EL (cell line): Measurements from ENCODE around the gene LLGL2.
A peak's percentile ranks its signal among the peaks of the same experiment; 100 is the strongest.
"Not testable (repeated sequence)": the region's sequence is repeated elsewhere in the genome, so short reads cannot be mapped to it uniquely, and the experiment has no call there.

Experiments
- DNase-seq: peaks from one replicate; pipeline ENCODE4 v3.0.0-alpha.2; 2016

LLGL2 gene, protein sequence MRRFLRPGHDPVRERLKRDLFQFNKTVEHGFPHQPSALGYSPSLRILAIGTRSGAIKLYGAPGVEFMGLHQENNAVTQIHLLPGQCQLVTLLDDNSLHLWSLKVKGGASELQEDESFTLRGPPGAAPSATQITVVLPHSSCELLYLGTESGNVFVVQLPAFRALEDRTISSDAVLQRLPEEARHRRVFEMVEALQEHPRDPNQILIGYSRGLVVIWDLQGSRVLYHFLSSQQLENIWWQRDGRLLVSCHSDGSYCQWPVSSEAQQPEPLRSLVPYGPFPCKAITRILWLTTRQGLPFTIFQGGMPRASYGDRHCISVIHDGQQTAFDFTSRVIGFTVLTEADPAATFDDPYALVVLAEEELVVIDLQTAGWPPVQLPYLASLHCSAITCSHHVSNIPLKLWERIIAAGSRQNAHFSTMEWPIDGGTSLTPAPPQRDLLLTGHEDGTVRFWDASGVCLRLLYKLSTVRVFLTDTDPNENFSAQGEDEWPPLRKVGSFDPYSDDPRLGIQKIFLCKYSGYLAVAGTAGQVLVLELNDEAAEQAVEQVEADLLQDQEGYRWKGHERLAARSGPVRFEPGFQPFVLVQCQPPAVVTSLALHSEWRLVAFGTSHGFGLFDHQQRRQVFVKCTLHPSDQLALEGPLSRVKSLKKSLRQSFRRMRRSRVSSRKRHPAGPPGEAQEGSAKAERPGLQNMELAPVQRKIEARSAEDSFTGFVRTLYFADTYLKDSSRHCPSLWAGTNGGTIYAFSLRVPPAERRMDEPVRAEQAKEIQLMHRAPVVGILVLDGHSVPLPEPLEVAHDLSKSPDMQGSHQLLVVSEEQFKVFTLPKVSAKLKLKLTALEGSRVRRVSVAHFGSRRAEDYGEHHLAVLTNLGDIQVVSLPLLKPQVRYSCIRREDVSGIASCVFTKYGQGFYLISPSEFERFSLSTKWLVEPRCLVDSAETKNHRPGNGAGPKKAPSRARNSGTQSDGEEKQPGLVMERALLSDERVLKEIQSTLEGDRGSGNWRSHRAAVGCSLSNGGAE

DNA sequence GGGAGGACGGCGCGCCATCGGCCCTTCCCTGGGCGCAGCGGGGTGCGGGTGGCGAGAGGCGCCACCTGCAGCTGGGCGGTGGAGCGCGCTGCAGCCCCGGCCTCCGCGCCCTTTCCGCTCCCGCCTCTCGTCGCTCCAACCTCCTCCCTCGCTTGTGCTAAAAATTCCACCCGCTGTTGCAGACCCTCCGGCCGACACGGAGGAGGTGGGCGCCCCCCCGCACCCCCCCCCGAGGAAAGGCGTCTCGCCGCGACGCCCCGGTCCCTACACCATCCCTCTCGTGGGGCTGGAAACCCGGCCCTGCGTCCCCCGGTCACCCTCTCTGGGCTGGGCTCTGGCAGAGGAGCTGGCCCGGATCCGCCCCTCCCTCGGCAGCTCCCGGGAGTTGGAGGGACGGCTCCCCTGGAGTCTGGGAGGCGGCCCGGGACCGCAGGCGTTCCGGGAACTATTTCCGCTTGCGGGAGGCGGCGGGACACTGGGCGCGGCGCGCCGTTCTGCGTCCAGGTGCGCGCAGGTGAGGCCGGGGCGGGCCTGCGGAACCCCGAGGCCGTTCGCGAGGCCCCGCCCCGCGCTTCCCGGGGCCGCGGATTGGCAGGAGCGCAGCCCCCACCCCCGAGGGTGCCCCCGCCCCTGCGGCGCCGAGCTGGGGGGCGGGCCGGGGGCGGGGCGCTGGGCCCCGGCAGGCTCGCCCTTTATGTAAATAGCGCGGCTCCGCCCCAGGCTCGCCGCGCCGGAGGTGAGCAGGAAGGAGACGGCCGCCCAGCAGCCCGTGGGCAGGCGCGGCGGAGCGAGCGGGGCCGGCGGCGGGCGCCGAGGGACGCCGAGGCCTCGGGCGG is at the start of gene LLGL2:
Gene LLGL2, plus strand, starts transcription at position 728 of the 836 bp plus-strand sequence. CDS start 17,730 bp downstream, outside the sequence.
- DNase-seq = peak; percentile 71

DNA sequence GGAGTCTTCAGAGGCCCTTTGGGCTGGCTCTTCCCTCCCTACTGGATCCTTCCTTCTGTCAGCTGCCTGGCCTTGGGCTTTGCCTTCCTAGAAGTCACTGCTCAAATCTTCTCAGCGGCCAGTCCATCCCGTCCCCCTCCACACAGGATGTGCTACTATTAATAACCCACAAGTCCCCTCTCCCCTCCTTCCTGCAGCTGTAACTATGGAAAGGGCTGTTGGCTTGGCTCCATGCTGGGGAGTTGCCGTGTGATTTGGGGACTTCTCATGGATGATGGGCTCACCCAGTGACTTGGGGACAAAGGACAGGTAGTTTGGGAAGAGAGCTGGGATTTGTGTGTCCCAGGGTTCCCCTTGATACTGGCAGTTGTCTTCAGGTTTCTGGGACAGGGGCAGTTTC is 49.6 kb upstream of the LLGL2 start:
- no peak for DNase-seq

DNA sequence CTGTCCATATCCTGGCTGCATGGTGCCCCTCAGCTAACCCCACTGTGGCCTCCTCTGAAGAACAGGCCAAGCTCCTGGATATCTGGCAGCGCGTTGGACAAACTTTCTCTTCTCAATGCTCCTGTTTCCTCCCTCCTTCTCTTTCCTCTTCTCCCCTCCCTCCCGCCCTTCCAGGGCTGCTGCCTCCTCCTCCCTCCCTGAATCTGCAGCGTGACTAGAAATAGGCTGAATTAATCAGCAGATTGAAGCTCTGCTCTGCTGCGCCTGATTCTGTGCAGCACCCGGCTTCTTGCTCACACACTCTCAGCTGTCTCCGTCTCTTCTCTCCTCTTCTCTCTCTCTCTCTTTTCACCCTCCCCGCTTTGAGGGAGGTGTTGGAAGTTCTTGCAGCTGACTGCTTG is 49.2 kb upstream of the LLGL2 start:
- no peak for DNase-seq

DNA sequence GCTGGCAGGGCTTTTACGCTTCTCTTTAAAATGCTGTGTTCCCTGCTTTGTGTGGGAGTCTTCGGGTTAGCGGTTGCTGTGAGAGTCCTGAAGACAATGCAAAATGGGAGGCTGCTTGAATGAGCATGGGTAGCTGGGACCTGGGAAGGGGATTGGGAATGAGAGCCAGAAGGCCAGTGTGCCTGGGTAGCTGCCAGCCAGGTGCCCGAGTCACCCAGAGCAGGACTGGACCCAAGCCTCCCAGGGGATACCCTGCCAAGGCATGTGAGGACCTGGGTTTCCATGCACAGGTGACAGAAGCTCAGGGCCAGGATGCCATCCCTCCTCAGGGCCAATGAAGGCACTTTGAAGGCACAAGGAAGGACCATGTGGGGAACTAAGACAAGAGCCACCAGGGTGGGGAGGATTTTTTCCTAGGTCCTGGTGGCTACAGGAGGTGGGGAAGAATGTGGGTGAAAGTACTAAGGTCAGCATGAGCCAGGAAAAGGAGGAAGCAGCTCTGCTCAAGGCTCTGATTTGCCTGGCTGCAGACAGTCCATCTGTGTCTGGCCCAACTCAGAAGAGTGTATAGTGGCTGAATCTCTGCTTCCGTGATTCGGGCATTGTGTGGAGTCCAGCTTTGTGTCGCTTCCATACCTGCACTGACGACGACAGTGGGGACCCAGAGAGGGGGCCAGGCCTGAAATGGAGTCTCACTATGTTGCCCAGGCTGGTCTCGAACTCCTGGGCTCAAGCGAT is 48.6 kb upstream of the LLGL2 start:
- no peak for DNase-seq

DNA sequence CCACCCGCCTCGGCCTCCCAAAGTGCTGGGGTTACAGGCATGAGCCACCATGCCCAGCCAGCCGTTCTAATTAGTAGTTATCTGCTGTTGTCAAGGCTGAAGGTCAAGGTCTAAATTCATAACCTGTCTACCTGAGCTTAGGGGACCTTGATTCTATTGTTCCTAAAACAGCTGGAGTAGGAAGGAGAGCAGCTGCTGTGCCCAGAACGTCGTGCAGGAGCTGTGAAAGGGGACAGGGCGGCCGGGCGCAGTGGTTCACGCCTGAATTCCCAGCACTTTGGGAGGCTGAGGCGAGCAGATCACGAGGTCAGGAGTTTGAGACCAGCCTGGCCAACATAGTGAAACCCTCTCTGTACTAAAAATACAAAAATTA is 48.0 kb upstream of the LLGL2 start:
- DNase-seq = not testable (repeated sequence)

DNA sequence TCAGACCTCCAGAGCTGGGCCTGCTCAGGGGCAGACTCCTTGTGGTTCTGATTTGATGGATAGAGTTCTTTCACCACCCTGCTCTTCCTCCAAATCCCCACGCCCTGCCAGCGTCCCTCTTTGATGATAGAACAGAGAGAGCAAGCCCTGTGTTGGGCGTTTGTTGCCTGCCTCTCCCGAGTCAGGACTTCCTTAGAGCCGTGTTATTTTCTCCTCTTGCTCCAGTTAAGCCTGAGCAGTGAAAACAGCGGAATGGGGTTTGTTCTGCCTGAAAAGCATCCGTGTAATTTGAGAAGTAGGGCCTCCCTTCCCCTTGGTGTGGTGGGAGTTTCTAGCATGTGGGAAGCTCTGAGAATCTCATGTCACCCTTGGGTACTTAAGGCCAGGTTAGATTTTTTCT is 47.0 kb upstream of the LLGL2 start:
- DNase-seq = no peak

DNA sequence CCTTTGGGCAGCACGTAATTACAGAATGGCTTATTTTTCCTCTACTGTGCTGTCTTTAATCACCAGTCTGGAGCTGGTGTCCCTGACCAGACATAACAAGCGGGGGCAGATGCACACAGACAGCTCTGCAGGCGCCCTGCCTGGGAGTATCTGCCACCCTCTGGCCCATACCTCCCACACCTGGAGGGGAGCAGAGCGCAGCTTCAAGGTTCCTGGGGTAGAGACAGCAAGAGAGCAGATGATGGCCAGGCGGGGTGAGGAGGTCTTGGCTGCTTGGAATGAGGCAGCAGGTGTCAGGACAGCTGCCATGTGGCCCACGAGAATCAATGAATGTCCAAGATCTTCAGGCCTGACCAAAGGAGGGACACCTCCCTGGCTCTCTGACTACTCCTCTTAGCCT is 45.2 kb upstream of the LLGL2 start:
- DNase-seq = no peak

DNA sequence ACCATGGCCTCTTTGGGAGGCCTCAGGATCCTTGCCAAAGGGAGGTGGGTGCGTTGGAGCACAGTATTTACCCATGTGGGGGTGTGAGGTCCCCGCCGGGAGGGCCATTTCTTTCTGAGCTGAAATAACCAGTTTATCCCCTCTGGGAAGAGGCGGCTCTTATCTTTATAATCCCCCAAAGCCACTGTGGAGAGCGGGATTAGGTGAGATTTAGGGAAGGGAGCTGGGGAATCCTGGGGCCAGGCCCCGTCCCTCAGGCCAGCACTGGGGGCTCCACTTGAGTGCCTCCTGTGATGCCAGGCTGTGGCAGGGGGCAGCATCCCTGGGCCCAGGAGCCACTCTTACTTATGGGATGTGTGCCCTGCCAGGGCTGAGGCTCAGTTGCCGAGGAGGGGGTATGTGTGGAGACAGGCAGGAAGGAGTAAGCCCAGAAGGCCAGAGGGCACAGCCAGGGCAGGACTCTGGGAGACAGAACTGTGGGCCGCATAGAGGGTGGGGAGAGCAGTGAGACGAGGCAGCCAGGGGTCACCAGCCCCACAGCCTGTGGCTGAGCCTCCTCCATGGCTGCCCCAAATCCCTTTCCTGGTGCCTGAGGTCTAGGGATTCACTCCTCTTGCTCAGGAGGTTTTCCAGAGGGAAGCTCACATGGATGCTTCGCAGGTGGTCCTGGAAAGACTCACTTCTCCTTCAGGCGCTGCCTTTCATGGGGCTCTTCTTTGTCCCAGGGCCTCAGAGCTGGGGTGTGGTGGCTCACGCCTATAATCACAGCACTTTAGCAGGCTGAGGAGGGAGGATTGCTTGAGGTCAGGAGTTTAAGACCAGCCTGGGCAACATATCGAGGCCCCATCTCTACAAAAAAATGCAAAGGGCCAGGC is 44.1 kb upstream of the LLGL2 start:
- DNase-seq = no peak

DNA sequence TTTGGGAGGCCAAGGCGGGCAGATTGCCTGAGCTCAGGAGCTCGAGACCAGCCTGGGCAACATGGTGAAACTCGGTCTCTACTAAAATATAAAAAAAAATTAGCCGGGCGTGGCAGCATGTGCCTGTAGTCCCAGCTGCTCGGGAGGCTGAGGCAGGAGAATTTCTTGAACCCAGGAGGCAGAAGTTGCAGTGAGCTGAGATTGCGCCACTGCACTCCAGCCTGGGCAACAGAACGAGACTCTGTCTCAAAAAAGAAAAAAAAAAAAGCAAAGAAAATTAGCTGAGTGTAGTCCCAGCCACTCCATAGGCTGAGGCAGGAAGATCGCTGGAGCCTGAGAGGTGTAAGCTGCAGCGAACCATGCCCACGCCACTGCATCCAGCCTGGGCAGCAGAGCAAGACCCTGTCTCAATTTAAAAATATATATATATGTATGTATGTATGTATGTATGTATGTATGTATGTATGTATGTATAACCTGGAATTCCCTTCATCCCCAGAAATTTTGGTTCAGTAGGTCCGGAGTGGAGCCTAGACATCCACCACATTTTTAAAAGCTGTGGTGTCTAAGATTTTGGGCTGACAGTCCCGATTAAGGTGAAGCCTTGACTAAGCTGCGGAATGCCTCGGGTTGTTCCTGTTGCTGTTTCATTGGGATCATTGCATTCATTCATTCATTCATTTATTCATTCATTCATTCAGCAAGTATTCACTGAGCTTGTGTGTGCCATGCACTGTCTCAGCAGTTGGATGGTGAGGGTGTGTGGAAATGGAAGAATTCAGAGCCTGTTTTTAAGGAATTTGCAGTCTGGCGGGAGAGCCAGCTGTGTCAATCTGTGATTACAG is 43.2 kb upstream of the LLGL2 start:
- no peak for DNase-seq

DNA sequence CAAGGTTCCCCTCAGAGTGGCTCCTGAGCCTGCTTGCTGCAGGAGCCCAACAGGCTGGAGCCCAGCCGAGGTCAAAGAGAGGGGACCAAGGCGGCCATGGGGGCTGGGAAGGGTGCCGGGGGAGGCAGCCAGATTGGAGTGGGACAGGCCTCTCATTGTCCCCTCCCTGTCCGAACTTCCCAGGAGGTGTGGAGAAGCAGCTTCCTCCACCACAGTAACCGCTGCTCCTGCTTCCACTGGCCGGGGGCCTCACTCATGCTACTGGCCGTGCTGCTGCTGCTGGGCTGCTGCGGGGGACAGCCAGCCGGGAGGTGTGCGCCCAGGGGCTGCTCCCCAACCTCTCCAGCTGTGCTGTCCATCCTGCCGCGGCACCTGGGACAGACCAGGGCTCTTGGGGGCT is 39.8 kb upstream of the LLGL2 start:
- no peak for DNase-seq

DNA sequence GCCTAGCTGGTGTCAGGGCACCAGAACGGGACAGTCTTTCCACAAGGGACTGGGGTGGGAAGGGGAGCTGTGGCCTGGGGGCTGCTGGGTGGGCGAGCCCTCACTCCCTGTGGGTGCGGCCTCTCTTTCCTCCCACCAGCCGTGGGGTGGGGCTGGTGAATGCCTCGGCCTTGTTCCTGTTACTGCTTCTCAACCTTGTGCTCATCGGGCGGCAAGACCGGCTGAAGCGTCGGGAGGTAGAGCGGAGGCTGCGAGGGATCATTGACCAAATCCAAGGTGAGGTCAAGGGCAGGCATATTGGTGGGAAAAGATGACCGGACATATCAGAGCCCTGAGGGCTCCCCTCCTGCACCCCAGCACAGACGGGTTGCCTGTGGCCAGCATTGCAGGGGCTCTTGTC is 39.3 kb upstream of the LLGL2 start:
- no peak for DNase-seq

DNA sequence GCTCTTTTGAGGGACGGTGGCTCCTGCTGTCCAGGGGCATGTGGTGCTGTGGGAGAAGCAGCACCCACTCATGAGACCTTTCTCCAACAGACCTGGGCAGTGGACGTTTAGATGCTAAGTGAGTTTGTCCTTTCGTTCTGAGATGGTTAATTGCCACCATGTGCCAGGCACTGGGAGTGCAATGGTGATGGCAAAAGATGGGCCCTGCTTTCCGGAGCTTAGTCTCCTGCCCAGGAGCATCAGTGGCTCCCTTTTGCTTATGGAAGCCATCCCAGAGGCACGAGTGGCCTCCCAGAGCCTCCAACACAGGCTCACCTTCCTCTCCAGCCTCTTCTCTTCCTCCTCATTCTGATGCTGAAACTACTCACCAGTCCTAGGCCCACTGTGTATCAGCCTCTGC is 38.5 kb upstream of the LLGL2 start:
- no peak for DNase-seq

DNA sequence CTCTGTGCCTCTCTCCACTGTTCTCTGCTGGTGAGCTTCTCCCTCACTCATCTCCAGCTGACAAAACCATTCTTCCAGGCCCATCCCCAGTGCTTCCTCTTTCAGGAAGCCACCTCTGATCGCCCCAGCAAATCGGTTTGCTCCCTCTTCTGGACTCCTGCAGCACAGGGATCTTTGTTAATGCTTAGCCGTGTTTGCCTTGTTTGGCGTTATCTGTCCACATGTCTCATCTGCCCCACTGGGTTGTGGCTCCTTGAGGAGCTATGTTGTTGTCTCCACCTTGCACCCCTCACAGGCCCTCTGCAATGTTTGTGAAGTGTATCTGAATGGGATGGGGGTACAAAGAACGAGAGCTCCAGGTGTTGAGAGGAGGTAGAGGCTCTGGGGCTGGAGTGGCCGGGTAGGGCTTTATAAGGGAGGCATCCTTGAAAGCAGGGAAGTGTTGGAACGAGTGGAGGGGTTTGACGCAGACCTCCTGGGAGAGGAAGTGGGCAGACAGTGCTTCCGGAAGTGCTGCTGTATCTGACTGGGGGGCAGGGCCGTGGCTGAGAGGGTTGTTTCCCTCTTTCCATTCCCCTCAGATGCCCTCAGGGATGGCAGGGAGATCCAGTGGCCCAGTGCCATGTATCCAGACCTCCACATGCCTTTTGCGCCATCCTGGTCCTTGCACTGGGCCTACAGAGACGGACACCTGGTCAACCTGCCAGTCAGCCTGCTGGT is 38.0 kb upstream of the LLGL2 start:
- no peak for DNase-seq

DNA sequence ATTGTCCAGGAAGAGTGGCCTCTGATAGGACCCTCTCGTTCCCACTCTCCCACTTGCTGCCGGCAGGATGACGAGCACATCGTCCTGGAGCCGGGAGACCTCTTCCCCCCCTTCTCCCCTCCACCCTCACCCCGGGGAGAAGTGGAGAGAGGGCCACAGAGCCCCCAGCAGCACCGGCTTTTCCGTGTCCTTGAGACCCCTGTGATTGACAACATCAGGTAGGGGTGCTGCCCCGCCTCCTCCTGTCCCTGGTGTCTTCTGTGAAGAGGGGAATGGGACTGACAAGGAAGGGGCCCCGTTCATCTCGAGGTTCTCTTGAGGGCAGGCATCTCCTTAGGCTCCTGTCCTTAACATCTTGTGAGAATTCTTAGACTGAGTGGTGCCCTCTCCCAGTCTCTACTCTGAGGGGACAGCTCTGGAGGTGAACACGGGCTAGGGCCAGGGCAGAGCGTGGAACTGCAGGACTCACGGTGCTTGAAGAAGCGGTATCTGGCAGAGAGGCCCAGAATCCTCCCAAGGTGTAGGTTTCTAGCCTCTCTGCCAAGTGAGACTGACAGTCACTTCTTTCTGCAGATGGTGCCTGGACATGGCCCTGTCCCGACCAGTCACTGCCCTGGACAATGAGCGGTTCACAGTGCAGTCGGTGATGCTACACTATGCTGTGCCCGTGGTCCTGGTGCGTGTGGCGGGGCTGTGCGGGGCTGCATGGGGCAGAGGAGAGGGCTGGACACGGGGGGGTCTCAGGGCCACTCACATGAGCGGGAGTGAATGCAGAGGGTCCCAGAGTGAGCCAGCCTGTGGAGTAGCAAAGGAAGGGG is 36.6 kb upstream of the LLGL2 start:
- DNase-seq = no peak

DNA sequence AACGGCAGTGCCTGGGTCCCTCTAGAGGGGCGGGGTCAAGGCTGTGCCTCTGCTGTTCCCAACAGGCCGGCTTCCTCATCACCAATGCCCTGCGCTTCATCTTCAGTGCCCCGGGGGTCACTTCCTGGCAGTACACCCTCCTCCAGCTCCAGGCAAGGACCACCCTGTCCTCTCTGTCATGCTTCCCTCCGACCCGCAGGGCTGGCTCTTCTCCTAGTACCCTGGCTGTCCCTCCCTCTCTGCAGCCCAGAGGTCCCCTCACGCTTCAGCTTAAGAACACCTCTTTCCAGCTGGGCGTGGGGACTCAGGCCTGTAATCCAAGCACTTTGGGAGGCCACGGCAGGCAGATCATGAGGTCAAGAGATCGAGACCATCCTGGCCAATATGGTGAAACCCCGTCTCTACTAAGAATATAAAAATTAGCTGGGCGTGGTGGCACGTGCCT is 36.0 kb upstream of the LLGL2 start:
- no peak for DNase-seq

DNA sequence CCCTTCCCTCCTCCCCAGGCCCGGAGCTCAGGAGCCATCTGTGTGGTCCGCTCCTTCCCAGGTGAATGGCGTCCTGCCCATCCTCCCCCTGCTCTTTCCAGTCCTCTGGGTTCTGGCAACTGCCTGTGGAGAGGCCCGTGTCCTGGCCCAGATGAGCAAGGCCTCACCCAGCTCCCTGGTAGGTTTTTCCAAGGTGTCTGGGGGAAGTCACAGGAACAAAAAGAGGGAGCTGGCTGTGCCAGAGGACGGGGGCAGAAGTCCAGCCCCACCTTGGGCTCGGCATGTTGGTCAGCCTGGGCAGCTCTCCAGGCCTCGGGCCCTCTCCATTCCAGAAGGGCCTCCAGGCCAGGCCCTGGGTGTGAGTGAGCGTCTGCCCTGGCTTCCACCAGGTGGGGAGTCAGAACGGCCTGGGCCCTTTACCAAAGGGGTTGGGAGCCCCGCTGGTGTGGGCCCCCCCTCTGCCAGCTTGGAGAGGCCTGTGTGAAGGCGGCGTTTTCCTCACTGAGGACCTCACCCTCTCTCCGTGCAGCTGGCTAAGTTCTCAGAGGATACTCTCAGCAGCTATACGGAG is 35.2 kb upstream of the LLGL2 start:
- no peak for DNase-seq

DNA sequence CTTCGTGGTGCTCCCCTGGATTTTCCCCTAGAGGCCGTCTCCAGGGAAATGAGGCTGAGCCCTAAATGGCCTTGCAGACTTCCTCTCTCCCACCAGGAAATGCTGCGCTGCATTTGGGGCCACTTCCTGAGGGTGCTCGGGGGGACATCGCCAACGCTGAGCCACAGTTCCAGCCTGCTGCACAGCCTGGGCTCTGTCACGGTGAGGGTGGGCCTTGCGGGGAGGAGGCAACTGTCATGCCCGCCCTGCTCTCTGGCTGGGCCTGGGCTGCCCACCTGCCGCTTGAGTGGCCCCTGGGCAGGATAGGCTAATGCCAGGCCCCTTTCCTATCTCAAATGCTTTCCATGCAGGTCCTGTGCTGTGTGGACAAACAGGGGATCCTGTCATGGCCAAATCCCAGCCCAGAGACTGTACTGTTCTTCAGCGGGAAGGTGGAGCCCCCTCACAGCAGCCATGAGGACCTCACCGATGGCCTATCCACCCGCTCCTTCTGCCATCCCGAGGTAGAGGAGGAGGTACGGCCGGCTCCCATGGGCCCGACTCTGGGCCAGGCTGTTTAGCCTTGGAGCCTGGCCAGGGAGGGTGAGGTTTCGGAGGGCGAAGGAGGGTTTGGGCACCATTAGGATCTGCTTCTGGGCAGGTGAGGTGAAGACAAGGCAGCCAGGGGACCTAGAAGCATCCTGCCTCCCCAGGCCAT is 34.4 kb upstream of the LLGL2 start:
- DNase-seq = no peak
